Measurements from ENCODE around the gene CNTNAP5.

GRCh38 chr2:124121106-124121505 is 96.0 kb downstream of the CNTNAP5 start:
- TF ChIP-seq CTCF (conservative IDR thresholded peaks at IDR 0.05 in 1 of 2, IDR thresholded peaks at IDR 0.05 in 1 of 2; ENCODE audit: extremely low read depth in 1 of 2, insufficient read depth in 1 of 2, low read depth in 1 of 2, low read length in 2 of 2) (no peak), EZH2 (IDR thresholded peaks at IDR 0.05; ENCODE audit: borderline replicate concordance, low read length) (no peak)

Data from mammary epithelial cell (primary cell).